Measurements from ENCODE around the gene EMILIN3.
"Not testable (repeated sequence)": the region's sequence is repeated elsewhere in the genome, so short reads cannot be mapped to it uniquely, and the experiment has no call there.

The EMILIN3 gene

DNA sequence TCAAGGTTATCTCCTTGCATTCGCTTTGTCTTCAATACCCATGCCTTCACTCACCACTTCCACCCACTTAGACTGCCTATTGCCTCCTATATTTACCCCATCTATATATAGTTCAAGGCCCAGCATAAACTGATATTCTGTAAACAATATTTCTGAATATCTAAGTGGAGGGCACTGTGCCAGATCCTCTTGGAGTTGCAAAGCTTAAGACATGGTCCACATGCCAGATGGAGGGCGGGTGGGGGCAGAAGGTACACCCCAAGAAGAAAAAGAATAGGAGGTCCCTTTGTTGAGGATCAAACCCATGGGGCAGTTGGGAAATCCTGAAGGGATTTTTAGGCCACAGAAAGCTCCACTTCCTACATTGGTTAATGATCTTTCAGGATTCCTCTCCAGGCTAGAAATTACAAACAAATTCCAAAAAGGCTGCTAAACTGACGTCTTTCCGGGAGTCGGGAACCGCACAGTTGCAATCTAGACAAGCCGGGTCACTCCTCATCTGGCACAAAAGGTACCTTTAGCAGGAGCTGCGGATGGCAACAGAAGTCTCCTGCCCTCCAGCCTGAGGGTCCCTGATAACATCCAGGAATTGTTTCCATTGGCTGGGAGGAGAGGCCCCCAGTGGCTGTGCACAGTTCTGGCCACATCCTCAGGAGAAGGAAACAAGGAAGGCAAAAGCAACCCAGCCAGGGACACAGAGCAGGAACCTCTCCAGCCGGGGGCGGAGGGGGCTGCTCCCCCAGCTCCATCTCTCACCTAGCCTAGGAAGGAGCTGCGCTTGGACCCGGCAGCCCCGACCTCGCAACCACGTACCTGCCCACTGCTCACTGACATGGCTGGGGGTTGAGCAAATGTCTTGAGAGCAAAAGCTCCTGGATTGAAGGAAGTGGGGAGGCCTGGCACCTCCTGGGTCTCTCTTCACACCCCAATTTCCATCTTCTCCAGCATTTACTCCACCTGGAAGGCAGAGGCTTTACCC is 31.9 kb downstream of the EMILIN3 start:
- intact Hi-C loops (cut with DNase I), result no loop called here
- peak in 1 of 42 donors; percentile 15 for DNase-seq

DNA sequence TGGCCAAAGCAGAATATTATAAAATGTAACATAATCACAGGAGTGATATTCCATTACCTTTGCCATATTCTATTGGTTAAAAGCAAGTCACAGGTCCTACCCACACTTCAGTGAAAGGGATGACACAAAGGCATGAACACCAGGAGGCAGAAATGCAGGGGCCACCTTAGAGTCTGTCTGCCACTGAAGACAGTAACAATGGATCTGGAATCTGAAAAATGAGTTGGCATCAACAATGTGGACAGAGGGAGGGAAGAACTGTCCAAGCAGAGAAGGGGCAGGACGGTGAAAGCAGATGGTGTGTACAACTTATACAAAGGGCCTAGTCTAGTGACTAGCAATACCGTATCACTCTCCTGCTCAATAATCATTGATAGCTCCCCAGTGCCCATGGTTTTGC is 32.6 kb downstream of the EMILIN3 start:
- no peak for DNase-seq
- intact Hi-C loops (cut with DNase I), result no loop called here

DNA sequence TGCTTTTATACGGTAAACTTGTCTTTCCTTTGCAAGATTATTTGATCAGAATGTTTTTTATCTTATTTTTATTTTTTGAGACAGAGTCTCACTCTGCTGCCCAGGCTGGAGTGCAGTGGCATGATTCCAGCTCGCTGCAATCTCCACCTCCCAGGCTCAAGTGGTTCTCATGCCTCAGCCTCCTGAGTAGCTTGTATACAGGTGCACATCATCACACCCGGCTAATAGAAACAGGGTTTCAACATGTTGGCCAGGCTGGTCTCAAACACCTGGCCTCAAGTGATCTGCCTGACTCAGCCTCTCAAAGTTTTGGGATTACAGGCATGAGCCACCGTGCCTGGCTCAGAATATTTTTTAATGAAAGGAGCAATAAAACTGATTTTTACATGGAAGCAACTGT is 34.9 kb downstream of the EMILIN3 start:
- DNase-seq, result peak in 1 of 42 donors; percentile 18
- intact Hi-C loops (cut with DNase I), result no loop called here

DNA sequence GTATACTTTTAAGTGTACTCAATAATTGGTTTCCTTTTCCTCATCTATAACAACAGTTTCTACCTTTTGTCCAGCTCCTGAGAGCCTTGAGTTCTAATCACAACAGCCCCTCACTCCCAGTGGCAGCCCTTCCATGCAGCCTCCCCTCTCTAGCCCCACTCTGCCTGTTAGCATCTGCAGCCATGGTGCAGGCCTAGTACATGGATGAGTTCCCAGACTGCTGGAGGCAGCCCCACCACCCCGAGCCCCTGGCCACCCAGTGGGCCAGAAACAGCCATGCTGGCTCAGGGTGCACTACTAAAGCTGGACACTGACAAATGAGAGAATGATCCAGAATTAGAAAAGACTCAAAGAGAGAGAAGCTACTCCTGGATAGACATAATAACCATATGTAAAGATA is 35.7 kb downstream of the EMILIN3 start:
- intact Hi-C loops (cut with DNase I), result no loop called here
- DNase-seq, result no peak

DNA sequence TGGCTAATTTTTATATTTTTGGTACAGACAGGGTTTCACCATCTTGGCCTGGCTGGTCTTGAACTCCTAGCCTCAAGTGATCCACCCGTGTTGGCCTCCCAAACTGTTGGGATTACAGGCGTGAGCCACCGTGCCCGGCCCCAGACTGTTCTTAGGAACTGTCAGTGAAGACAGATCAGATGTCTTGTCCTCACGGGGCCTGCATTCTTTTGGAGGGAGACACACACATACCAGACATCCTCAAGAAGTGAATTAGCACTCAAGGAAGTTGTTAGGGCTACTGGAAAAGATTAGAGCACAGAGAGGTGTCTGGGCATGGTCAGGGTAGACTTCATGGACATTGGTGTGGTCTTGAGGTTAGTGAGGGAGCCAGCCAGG is 36.3 kb downstream of the EMILIN3 start:
- peak in 1 of 42 donors; percentile 21 for DNase-seq
- intact Hi-C loops (cut with DNase I), result no loop called here

DNA sequence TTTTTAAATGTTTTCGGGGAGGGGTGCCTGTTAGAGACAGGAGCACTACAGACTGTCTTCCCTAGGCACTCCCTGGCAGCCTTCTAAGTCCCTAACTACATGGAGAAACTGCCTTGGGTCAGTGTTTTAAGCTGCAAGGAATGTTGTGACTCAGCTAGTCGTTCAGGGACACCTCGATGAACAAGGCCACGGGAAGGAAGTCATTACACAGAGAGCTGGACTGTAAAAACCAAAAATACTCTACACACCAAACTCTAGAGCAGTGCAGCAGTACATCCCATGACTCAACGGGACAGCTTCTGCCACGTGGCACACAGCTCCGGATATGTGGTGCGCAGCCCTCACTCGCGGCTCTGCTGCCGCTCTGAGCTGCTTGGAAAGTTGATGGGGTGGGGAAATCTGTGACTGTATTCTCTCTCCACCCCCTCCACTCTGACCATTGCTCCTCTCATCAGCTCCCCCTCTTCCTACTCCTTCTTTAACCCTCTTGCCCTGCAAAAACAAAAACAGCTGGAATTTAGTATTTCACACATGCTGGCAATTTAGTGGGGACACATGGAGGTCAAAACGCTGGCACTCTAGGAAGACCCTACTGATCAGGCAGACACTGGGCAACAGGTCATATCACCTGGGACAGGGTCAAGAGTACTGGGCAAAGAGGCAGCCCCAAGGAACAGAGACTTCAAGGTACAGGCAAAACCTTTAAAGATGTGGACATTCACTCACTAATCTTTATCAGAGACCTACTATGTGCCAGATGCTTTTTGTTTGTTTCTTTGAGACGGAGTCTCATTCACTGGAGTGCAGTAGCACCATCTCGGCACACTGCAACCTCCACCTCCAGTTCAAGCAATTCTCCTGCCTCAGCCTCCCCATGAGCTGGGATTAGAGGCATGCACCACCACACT is 36.9 kb downstream of the EMILIN3 start:
- intact Hi-C loops (cut with DNase I), result no loop called here
- DNase-seq, result peak in 19 of 42 donors; percentile 8 to 58 (median 33)

DNA sequence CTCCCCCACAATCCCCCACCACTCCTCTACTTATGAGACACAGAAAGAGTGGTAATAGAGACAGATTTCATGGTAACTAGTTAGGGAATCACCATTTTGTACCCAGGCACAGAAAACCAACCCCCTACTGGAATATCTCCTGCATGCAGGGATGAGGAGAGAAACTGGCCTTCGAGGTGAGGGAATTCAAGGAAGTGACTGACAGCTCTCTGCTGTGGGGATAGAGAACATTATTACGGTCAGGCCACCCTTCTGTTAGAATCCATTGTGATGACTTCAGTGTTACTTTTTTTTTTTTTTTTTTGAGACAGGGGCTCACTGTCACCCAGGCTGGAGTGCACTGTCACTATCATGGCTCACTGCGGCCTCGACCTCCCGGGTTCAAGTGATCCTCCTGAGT is 39.4 kb downstream of the EMILIN3 start:
- intact Hi-C loops (cut with DNase I), result no loop called here
- no peak for DNase-seq

DNA sequence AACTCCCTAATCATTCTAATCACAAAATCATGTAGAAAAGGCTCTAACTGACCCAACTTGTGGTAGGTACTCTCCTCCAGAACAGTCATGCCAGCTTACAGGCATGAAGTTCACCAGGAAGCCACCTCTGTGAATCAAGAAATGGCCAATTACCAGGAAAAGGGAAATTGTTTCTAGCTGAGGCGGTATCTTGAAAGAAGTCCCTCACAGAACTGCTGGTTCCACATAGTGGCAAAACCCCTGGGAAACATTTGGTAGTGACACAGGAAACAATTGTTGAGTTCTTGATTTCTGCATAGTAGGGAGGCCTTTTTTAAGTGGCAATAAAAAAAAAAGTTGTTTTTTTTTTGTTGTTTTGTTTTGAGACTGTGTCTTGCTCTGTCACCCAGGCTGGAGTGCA is 45.6 kb downstream of the EMILIN3 start:
- intact Hi-C loops (cut with DNase I), result no loop called here
- peak in 1 of 42 donors; percentile 2 for DNase-seq

DNA sequence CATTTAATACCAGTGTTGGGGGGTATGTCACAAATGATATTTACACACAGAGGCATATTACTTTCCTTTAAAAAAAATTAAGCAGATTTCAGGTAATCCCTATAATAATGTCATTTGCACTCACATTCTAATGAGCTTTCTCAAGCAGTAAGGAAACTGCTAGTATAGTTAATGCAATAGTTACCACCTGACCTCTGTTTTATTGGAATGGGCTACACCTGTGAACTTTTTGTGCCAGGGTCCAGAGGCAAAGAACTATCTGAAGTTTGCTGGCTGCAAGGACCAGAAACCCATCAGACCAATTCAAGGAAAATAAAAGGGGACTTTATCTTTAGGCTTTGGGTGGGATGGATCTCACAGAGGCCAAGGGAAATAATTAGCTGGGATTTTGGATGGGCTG is 46.2 kb downstream of the EMILIN3 start:
- no peak for DNase-seq
- intact Hi-C loops (cut with DNase I), result no loop called here

DNA sequence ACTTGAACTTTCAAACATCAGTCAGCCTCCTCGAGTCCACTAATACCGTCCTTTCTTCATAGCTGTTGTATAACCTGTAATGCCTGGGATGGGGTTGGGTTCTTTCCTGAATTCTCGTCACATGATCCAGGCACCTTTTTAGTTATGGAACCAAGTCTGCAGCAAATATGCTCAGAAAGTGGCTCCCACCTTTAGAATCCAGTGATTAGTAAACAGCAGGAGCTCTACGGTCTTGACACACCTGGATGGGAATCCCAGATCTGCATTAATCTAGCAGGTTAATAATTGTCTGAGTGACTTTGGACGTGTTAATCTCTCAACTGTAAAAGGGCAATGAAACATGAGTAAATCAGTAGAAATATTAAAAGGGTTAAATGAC is 48.4 kb downstream of the EMILIN3 start:
- intact Hi-C loops (cut with DNase I), result loop anchor here (5.0 kb wide), 1 partner anchor 71 kb away; no protein-coding TSS in a partner anchor
- DNase-seq, result peak in 1 of 42 donors; percentile 17

DNA sequence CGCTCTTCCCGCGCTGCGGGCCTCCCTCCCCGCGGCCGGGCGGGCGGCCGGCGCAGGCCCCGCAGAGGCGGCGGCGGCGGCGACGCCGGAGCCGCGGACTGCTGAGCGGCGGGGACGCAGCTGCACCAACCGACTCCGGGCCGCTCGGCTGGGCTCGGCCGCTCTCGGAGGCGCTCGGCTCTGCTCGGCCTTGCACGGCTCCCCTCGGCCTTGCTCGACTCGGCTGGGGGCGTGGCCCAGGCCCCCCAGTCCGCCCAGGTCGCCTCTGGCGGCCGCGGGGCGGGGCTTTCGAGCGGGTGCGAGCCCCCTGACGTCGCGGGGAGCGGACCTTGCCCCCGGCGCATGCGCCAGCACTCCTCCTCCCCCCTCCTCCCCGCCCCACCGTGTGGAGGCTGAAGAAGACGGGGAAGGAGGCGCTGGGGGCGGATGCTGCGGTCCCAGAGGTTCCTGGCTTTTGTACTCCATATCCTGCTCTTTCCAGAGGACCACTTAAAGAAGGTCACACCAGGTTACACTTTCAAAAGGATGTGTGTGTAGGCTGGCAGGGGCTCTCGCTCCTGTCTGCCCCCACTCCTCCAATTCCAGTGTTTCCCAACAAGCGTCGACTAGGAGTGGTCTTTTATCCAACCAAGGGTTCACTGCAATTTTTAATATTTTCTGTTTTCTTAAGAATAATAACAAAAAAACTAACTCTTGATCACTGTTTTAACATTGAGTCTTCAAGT is 48.9 kb downstream of the EMILIN3 start, which contains the start of gene ZHX3:
ZHX3 (minus strand) TSS at position 186 of the 725 bp plus-strand sequence. CDS start 112,815 bp downstream, outside the sequence.
- DNase-seq, result peak; percentile 80 to 99 (median 97)
- intact Hi-C loops (cut with DNase I), result loop anchor here (5.0 kb wide), 1 partner anchor 70 kb away; no protein-coding TSS in a partner anchor

DNA sequence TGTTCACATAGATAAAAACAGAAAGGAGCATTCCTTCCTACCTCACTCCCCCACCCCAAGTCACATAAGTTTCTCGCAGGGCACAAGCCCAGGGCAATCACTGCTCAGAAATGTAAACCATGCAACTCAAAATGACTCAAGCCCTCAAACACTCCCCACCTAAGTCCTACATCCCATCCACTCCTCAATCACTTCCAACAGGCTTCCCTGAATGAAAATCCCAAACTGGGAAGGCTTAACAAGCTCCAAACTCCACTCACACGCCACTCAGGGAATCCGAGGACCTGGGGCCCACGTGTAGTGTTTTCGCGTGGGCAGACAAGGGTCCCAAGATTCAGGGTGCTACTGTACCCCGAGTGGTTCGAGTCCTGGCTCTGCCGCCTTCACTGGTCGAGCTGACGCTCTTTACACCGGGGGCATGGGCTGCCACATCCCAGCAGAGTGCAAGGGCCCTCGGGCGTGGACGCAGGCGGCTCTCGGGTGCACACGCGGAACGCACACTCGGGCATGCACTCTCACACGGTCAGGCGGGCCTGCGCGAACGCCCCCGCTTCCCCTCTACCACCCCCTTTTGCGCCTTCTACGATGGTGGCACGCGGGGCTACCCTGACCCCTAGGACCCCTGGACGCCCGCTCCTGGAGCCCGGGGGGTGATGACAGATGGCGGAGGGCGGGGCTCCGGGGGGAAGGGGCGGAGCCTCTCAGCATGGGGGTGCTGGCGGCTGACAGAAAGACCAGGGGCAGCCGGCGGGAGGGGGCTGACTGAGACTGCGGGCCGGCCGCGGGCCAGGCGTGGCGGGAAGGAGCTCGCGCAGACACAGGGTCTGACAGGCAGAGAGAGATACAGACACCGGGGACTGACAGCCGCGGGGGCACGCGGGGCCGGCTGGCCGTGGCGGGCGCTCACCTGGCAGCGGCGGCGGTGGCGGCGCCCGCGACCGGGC is 49.7 kb downstream of the EMILIN3 start:
- peak; percentile 67 to 95 (median 87) for DNase-seq
- intact Hi-C loops (cut with DNase I), result loop anchor here (5.0 kb wide), 1 partner anchor 70 kb away; no protein-coding TSS in a partner anchor

DNA sequence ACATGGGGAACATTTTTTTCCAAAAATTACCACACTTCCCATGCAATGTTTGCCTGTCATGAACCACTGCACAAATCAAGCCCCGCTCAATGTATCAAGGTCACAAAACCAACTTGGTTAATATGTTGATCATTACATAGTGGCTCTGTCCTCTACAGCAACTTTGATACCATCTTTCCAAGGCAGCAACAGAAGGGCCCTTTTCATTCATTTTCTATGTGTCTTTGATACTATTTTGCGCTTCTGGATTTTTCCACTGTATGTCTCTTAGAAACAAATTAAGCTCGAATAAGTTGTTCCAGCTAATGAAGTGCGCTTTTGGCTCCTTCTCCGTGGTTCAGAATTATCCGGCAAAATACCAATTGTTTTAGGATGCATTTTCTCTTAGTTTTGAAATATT is 50.6 kb downstream of the EMILIN3 start:
- DNase-seq, result no peak
- intact Hi-C loops (cut with DNase I), result loop anchor here (5.0 kb wide), 1 partner anchor 69 kb away; no protein-coding TSS in a partner anchor

DNA sequence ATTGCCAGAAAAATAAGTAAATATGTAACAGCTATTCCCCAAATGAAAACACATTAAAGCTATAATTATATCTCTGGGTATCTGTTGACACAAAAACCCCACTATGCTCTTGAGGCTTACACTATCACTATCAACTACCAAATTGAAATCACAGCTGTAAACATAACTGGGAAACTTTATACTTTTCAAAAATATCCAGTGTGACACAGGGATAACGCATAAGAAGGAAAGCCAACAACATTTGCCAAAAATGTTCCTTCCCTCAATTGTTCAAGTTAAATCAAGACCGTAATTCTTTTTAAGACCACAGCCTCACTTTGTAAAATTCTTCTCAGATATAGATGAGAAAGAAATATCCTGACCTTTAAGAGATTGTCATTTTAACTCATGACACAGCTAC is 52.2 kb downstream of the EMILIN3 start:
- intact Hi-C loops (cut with DNase I), result no loop called here
- no peak for DNase-seq

DNA sequence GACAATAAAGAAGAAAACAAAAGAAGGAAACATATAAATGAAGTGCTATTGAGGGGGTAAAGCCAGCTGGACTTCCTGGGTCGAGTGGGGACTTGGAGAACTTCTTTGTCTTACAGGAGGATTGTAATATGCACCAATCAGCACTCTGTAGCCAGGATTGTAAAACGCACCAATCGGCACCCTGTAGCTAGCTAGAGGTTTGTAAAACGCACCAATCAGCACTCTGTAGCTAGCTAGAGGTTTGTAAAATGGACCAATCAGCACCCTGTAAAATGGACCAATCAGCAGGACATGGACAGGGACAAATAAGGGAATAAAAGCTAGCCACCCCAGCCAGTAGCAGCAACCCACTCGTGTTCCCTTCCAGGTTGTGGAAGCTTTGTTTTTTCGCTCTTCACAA is 54.6 kb downstream of the EMILIN3 start:
- DNase-seq; intact Hi-C loops (cut with DNase I): not testable (repeated sequence)
